Heart left ventricle (tissue), 13 donors: ENCODE results near the gene UBE4B.

Source experiments
- POLR2A ChIP-seq, 2 donors: fragments of 450-650 bp; IDR thresholded peaks; one replicate each; pipeline ENCODE4 v1.6.1; 2017; ENCODE audit warnings: antibody characterized with exemption in 2 of 2, mild to moderate bottlenecking in 2 of 2, moderate library complexity in 2 of 2
- TF ChIP-seq, protein P1 (sequence below), 12 donors: fragments of 200-600 bp; sonication (generic) in 4 of 12; IDR thresholded peaks; one replicate each; pipeline versions ENCODE4 v1.5.0 to v1.8.0; 2018 to 2022; ENCODE audit warnings: antibody characterized with exemption in 12 of 12, mild to moderate bottlenecking in 5 of 12
- donor health status: ischemic (EF 13 %, LVEDD 7.1; RV severe dilation, severe dysfunction).
- donor health status: DM: no; HTN: yes; CAD: no.
- donor health status: DM: no; HTN: no; CAD: no.
- donor health status: ischemic (EF 25% LVEDD 6.9; RV normal size, moderate dysfunction).
- donor health status: ischemic (EF 25% LVEDD 5.7; RV mildly dilated, moderate dysfunction).
- donor health status: ischemic (EF 35%, LVEDD 5.7; RV mildly dilated, moderate dysfunction).
- donor health status: nonischemic (EF 11% LVEDD 7.7; RV severe dilation, severe dysfunction).
- donor health status: DM: yes; HTN: yes; CAD: no.
- donor health status: PGD.
- donor health status: ischemic (EF 29% LVEDD 5.4; RV normal size, mild dysfunction).
- donor health status: nonischemic (EF 23%, LVEDD 6.1; RV moderate dilation, normal function).

DNA sequence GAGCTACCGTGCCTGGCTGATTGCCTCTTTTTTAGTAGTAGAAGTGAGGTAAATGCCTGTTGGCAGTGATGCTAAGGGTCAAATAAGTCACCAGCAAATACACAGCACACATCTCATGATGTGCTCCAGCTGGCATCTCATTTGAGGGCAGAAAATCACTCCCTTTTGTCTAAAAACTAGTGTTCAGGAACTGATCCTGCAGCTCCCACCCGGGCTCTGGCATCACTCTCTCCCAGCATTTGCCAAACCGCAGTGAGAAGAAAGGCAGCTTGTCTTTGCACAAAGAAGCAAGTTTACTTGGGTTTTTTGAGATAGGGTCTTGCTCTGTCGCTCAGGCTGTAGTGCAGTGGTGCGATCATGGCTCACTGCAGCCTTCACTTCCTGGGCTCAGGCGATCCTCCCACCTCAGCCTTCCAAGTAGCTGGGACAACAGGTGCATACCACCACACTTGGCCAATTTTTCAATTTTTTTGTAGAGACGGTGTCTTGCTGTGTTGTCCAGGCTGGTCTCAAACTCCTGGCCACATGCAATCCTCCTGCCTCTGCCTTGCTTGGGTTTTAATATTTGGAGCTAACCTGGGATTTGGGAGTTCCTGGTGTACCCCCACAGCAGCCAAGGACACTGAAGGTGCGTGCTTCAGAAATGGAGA, 31.6 kb upstream of the UBE4B start:
- no peak for TF ChIP-seq POLR2A (IDR thresholded peaks at IDR 0.05)
- TF ChIP-seq, protein P1, sequence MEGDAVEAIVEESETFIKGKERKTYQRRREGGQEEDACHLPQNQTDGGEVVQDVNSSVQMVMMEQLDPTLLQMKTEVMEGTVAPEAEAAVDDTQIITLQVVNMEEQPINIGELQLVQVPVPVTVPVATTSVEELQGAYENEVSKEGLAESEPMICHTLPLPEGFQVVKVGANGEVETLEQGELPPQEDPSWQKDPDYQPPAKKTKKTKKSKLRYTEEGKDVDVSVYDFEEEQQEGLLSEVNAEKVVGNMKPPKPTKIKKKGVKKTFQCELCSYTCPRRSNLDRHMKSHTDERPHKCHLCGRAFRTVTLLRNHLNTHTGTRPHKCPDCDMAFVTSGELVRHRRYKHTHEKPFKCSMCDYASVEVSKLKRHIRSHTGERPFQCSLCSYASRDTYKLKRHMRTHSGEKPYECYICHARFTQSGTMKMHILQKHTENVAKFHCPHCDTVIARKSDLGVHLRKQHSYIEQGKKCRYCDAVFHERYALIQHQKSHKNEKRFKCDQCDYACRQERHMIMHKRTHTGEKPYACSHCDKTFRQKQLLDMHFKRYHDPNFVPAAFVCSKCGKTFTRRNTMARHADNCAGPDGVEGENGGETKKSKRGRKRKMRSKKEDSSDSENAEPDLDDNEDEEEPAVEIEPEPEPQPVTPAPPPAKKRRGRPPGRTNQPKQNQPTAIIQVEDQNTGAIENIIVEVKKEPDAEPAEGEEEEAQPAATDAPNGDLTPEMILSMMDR (IDR thresholded peaks at IDR 0.05), result no peak
